Testis (tissue), 3 donors: ENCODE results near the gene SLC2A4. TPM values are rescaled to one million over a fixed set of nuclear protein-coding genes. Genes with fewer than 3 reads are reported as not detected.
A peak's percentile ranks its signal among the peaks of the same experiment; 100 is the strongest.
"Not testable (repeated sequence)": the region's sequence is repeated elsewhere in the genome, so short reads cannot be mapped to it uniquely, and the experiment has no call there.

Experiments
- DNase-seq: peaks from one replicate; pipeline ENCODE4 v3.0.0-alpha.2; 2019
- H3K27ac ChIP-seq, 2 donors: fragments of 200-600 bp; sonication (generic); one replicate each; pipeline ENCODE4 v1.5.1; 2019
- H3K27me3 ChIP-seq: fragments of 200-600 bp; sonication (generic); one replicate; pipeline ENCODE4 v1.5.1; 2019
- H3K36me3 ChIP-seq: fragments of 200-600 bp; sonication (generic); one replicate; pipeline ENCODE4 v1.5.1; 2017; ENCODE audit warnings: low read depth; ENCODE audit errors: missing control alignments
- H3K4me1 ChIP-seq: fragments of 200-600 bp; sonication (generic); one replicate; pipeline ENCODE4 v1.5.1; 2019
- H3K4me3 ChIP-seq, 2 donors: fragments of 200-600 bp; sonication (generic); one replicate each; pipeline ENCODE4 v1.5.1; 2017 to 2019
- H3K9me3 ChIP-seq: fragments of 200-600 bp; sonication (generic); one replicate; pipeline ENCODE4 v1.5.1; 2017
- POLR2A ChIP-seq: fragments of 450-650 bp; IDR thresholded peaks from one replicate; pipeline ENCODE4 v1.6.1; 2017; ENCODE audit warnings: antibody characterized with exemption, mild to moderate bottlenecking, moderate library complexity
- WGBS, 2 donors: methylation state at CpG; one replicate each; pipeline ENCODE4 v1.1.5; 2018; 5-methylcytosine and 5-hydroxymethylcytosine counted together
- intact Hi-C: fragments of 100-400 bp; cut with DNase I; formaldehyde crosslinking; loops from one replicate; pipeline ENCODE4 v1.15.1; 2023; ENCODE audit warnings: low total_unique reads
- polyA plus RNA-seq: library from polyadenylated mRNA; stranded (reverse); fragments of 350-450 nt; fragmentation: Illumina TruSeq; extraction: RNeasy Lipid Tissue Mini Kit (QIAGEN cat#74804); gene quantifications from one replicate; pipeline ENCODE4 v1.2.3, GENCODE V29; 2014; ENCODE audit warnings: low read depth, low replicate concordance; ENCODE audit not compliant: insufficient read depth
- total RNA-seq, 2 donors: library from RNA; depleted of rRNA; stranded (reverse); fragments of >200 nt; gene quantifications; one replicate each; pipeline ENCODE4 v1.2.3, GENCODE V29; 2016
- TF ChIP-seq, protein P1 (sequence below), 3 experiments: fragments of 450-650 bp in 2 of 3; fragments of 200-600 bp in 1 of 3; sonication (generic) in 1 of 3; IDR thresholded peaks; one replicate each; pipeline ENCODE4 v1.5.1; 2016 to 2019; ENCODE audit warnings: antibody characterized with exemption in 3 of 3, mild to moderate bottlenecking in 2 of 3, moderate library complexity in 1 of 3

SLC2A4 gene
- total and polyA plus RNA-seq, 3 donors from 2014 or later, result 4.2 to 6.6 (median 4.7) TPM

- H3K27ac ChIP-seq, result peak overlapping the region; percentile 80 to 92
- WGBS, 2 donors, result 0% methylated on average over 9 to 43 of the region's 43 CpGs
These were observed 48.0 kb downstream of the SLC2A4 start for GRCh38 chr17:7329374-7329996.

DNA sequence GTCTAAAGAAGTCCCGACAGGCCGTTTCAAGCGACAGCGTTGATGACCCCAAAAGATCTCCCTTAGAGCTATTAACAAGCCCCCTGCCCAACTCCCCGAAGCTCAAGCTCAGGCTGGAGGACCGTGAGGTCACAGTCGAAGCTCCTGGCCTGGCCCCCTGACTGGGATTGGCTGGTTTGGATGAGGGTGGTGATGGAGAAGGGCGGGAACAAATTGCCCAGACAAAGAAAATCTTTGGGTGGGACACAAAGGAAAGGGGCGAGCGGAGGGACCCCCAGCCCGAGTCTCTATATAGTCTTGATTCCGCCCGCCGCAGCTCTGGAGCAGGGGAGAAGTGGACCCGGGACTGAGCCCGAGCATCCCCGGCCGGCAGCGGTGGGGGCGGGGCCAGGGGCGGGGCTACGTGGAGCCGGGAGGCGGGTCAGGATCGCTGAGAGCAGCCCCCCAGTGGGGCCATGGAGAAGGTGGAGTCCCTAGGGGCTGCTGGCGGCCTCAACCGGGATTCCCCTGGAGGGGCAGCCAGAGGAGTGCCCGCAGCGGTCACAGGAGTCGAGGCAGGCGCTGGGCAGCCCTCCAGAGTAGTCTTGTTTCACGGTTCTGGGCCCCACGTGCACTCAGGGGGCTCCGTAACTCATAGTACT lies 48.6 kb downstream of the SLC2A4 start:
- peak overlapping the region; percentile 80 to 92 for H3K27ac ChIP-seq
- H3K9me3 ChIP-seq, result no peaks in the 10 kb centered on the region
- TF ChIP-seq, protein P1, sequence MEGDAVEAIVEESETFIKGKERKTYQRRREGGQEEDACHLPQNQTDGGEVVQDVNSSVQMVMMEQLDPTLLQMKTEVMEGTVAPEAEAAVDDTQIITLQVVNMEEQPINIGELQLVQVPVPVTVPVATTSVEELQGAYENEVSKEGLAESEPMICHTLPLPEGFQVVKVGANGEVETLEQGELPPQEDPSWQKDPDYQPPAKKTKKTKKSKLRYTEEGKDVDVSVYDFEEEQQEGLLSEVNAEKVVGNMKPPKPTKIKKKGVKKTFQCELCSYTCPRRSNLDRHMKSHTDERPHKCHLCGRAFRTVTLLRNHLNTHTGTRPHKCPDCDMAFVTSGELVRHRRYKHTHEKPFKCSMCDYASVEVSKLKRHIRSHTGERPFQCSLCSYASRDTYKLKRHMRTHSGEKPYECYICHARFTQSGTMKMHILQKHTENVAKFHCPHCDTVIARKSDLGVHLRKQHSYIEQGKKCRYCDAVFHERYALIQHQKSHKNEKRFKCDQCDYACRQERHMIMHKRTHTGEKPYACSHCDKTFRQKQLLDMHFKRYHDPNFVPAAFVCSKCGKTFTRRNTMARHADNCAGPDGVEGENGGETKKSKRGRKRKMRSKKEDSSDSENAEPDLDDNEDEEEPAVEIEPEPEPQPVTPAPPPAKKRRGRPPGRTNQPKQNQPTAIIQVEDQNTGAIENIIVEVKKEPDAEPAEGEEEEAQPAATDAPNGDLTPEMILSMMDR (IDR thresholded peaks at IDR 0.05), result no peak
- no peak for TF ChIP-seq POLR2A
- no peaks in the 10 kb centered on the region for H3K27me3 ChIP-seq
- peaks cover 14% of the 10 kb centered on the region for H3K4me1 ChIP-seq
- peak overlapping the region; percentile 80 to 92 for H3K4me3 ChIP-seq
- intact Hi-C loops, result no loop called here
- WGBS, 2 donors, result 0 to 1% methylated on average over 12 to 33 of the region's 34 CpGs
- H3K36me3 ChIP-seq, result no peaks in the 10 kb centered on the region
- DNase-seq, result peak; percentile 90

More at GRCh38 chr17:7329374-7329996, 48.0 kb downstream of the SLC2A4 start:
- intact Hi-C loops, result no loop called here
- Histone ChIP-seq H3K9me3 (no peaks in the 10 kb centered on the region), H3K36me3 (no peaks in the 10 kb centered on the region), H3K4me3 (peak overlapping the region; percentile 80 to 92), H3K4me1 (peaks cover 14% of the 10 kb centered on the region), H3K27me3 (no peaks in the 10 kb centered on the region)
- no peak for TF ChIP-seq POLR2A
- TF ChIP-seq, protein P1 (IDR thresholded peaks at IDR 0.05), result peak in 2 of 3 experiments; percentile 14 to 26
- DNase-seq, result peak; percentile 99

DNA sequence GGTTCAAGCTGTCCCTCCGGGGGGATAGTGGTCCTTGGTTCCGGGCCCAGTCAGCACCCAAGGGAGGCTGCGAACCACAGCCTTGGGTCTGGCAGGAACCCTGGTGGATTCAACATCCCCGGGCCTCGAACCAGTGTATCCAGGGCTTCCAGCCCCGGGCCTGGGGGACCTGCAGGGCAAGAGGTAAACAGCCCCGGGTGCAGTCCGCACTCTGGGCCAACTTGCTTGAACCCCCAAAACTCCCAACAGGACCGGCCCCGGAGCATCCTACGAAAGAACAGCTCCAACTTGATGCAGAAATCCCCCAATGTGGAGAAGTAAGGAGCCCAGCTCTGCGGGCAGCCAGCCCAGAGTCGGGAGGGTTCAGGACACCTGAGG lies 49.1 kb downstream of the SLC2A4 start:
- WGBS, 2 donors, result 55 to 63% methylated on average over 3 to 13 of the region's 13 CpGs
- H3K27me3 ChIP-seq, result no peaks in the 10 kb centered on the region
- H3K27ac ChIP-seq, result peak overlapping the region; percentile 80 to 92
- DNase-seq, result no peak
- TF ChIP-seq, protein P1 (IDR thresholded peaks at IDR 0.05), result no peak
- no peak for TF ChIP-seq POLR2A
- H3K4me1 ChIP-seq, result peaks cover 14% of the 10 kb centered on the region
- no peaks in the 10 kb centered on the region for H3K36me3 ChIP-seq
- intact Hi-C loops, result no loop called here
- H3K4me3 ChIP-seq, result peak overlapping the region; percentile 80 to 92
- no peaks in the 10 kb centered on the region for H3K9me3 ChIP-seq

DNA sequence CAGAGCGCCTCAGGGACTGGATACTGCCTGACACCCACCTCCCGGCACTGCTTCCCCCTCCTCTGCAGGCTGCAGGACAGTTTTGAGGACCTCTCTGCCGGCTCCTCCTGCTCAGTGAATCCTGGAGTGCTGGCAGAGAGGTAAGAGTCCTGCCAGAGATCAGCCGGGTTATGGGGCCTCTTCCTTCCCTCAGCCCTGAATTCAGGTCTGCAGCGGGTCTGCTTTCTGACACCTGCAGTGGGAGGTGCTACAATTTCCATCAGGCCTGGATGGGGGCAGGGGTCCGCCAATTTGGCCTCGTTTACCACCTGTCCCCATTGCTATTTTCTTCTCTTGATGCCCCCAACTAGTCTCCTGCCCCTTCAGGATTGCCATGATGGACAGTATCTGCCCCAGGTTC lies 50.6 kb downstream of the SLC2A4 start:
- intact Hi-C loops, result no loop called here
- Histone ChIP-seq H3K27me3 (no peaks in the 10 kb centered on the region), H3K27ac (peak overlapping the region in 1 of 2 donors; percentile 53), H3K9me3 (no peaks in the 10 kb centered on the region), H3K4me3 (no peak overlapping the region), H3K36me3 (no peaks in the 10 kb centered on the region), H3K4me1 (peaks cover 14% of the 10 kb centered on the region)
- TF ChIP-seq, protein P1 (IDR thresholded peaks at IDR 0.05), result no peak
- TF ChIP-seq POLR2A, result no peak
- WGBS, 2 donors, result 57 to 61% methylated on average over 7 of the region's 7 CpGs
- DNase-seq, result no peak

GRCh38 chr17:7332600-7333069 lies 51.1 kb downstream of the SLC2A4 start:
- H3K36me3 ChIP-seq, intact Hi-C loops, H3K4me3 ChIP-seq, H3K27me3 ChIP-seq, H3K9me3 ChIP-seq: not testable (repeated sequence)
- peak; percentile 43 for DNase-seq
- Histone ChIP-seq H3K4me1 (peaks cover 14% of the 10 kb centered on the region), H3K27ac (peak overlapping the region in 1 of 2 donors; percentile 53)
- WGBS, 2 donors, result 25 to 44% methylated on average over 13 to 14 of the region's 14 CpGs
